ENCODE measurements around the gene LPP. TPM values are rescaled to one million over a fixed set of nuclear protein-coding genes. Genes with fewer than 3 reads are reported as not detected.

LPP gene
- total RNA-seq, 5 donors from 2014 or later (not counting 1 experiment from before 2014, with no cell fraction given), result 23.8 to 82.6 (median 39.3) TPM

DNA sequence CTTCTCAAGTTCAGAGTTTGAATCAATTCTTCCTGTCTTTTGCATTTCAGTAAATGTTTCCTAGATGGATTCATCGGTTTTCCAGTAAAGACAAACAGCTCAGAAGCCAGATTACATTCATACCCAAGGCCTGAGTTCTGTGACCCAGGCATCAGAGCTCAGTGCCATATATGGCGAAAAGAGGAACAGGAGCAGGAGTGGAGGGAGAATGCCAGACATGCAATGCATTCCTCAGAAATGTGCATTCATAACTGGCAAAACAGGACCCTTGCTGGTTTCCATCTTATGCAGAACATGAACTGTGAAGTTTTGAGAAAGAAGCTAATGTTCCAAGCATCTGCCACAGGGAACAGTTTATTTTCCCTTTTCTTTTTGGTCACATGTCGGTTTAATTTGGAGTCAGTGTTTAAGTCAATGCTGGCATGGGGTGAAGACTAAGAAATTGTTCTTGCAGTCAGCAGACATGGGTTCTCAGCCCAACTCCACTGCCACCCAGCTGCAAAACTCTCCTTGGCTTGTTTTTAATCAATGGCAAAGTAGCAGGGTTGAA is 116.5 kb downstream of the LPP start:
- CTCF ChIA-PET, result interaction anchor here in 1 of 2 donors (0.7 kb wide), 1 partner anchor 17 kb away, joined by 5 read pairs; no protein-coding TSS in a partner anchor

DNA sequence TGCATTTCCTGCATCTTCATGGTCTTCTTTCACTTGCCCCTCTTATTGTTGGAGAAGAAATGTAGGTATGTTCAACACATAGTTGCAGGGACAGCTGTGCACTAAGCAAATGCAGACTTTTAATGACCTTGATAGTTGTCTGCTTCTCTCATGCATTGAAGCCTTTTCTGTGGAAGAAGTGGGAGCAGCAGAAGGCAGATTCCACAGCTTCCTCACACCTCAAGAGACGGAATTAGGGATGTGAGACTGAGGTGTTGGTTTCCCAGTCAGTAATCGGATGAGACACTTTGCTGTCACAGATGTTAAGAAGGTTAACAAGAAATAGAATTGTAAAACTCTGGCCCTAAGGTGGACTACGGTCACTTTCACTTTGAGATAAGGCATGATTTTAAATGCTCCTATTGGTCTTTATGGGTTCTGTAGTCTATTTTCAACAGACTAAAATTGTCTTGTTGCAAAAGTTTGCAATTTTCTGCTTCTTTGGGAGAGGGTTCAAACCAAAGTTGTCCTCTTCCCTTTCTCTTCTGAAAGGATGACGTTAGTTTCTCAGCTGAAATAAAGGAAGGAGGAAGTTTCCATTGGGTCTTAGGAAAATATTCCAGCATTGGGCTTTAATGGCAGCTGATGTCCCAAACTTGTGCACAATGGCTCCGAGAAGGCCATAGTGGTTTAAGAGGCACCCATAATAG is 117.4 kb downstream of the LPP start:
- DNase-seq, result no peak
- Histone ChIP-seq H3K27ac (ENCODE audit: low read length) (no peak overlapping the region), H3K9me3 (no peaks in the 10 kb centered on the region), H3K4me1 (ENCODE audit: control insufficient read depth in 1 of 2, extremely low read depth in 1 of 2, insufficient read depth in 2 of 2, low read length in 2 of 2) (no peaks in the 10 kb centered on the region), H3K36me3 (ENCODE audit: control insufficient read depth in 2 of 2, extremely low read depth in 1 of 2, insufficient read depth in 1 of 2, low read length in 1 of 2) (no peaks in the 10 kb centered on the region), H3K27me3 (replicated peaks in 1 of 2; ENCODE audit: control insufficient read depth in 2 of 2, extremely low read depth in 1 of 2, insufficient read depth in 2 of 2, low read length in 1 of 2) (no peaks in the 10 kb centered on the region), H3K4me3 (ENCODE audit: control insufficient read depth in 1 of 2, extremely low read depth in 1 of 2, low read length in 1 of 2) (no peak overlapping the region)
- H3K4me1 Mint-ChIP-seq, result peaks cover 15 to 21% (median 15%) of the 10 kb centered on the region in 3 donors
- ChIA-PET POLR2A (no interaction called here), CTCF (no interaction called here)
- no peaks in the 10 kb centered on the region for H3K9me3 Mint-ChIP-seq
- H3K27me3 Mint-ChIP-seq, result no peaks in the 10 kb centered on the region
- no peak overlapping the region for H3K4me3 Mint-ChIP-seq
- H3K36me3 Mint-ChIP-seq, result peaks cover 31% of the 10 kb centered on the region
- H3K27ac Mint-ChIP-seq, result no peak overlapping the region
- 100% methylated on average over 2 of the region's 5 CpGs for WGBS (ENCODE audit: insufficient coverage)
- no peak for ATAC-seq (replicated peaks in 1 of 4)

More for the DNA sequence above, 116.5 kb downstream of the LPP start:
- Mint-ChIP-seq H3K27ac (no peak overlapping the region), H3K4me1 (peaks cover 15 to 18% (median 15%) of the 10 kb centered on the region in 3 donors), H3K4me3 (no peak overlapping the region), H3K36me3 (peaks cover 26% of the 10 kb centered on the region), H3K27me3 (no peaks in the 10 kb centered on the region), H3K9me3 (no peaks in the 10 kb centered on the region)
- Histone ChIP-seq H3K27me3 (replicated peaks in 1 of 2; ENCODE audit: control insufficient read depth in 2 of 2, extremely low read depth in 1 of 2, insufficient read depth in 2 of 2, low read length in 1 of 2) (no peaks in the 10 kb centered on the region), H3K27ac (ENCODE audit: low read length) (no peak overlapping the region), H3K9me3 (no peaks in the 10 kb centered on the region), H3K4me1 (ENCODE audit: control insufficient read depth in 1 of 2, extremely low read depth in 1 of 2, insufficient read depth in 2 of 2, low read length in 2 of 2) (no peaks in the 10 kb centered on the region), H3K36me3 (ENCODE audit: control insufficient read depth in 2 of 2, extremely low read depth in 1 of 2, insufficient read depth in 1 of 2, low read length in 1 of 2) (no peaks in the 10 kb centered on the region), H3K4me3 (ENCODE audit: control insufficient read depth in 1 of 2, extremely low read depth in 1 of 2, low read length in 1 of 2) (no peak overlapping the region)
- no peak for DNase-seq
- 80% methylated on average over 1 of the region's 3 CpGs for WGBS (ENCODE audit: insufficient coverage)
- ATAC-seq (replicated peaks in 1 of 4), result no peak
- POLR2A ChIA-PET, result interaction anchor here in 1 of 2 donors (0.8 kb wide), 1 partner anchor 525 kb away, joined by 4 read pairs; the partner anchor contains the start of gene BCL6

DNA sequence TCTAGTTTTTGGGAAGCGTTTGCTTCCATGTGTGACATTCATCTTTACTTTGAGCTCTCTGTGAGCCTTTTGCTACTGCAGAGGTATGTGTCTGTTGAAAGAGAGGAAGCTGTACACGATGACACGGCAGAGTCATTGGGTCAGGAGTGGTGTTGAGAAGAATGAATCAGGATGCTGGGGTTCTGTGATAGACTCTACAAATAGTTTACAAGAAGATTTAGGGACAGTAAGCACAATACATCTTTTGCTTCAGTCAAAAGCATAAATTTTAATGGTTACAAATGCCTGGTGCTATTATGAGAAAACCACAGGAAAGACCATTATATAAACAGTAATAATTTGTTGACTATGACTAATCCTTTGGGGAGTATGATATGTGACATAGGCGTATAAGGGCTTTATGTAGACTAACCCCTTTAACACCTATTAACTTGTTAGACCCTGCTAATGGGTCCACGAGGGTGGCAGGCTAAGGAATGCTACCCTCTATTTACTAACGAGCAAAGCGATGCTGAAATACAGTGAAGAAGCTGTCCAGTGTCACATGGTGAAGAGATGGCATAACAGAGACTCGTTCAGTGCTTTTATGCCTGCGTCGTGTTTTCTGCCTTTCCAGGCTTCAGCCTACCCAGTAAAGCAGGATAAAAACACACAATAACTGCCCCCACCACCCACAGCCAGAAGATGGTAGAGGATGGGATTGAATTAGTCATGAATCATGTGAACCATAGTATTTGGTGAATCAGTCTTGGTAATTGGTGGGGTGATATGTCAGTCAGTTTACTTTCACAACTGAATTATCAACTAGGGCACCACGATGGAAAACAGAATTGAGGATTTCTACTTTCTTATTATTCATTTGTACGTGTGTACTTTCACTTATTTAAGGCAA is 118.8 kb downstream of the LPP start:
- ChIA-PET CTCF (interaction anchor here in 1 of 2 donors (0.6 kb wide), 1 partner anchor 504 kb away, joined by 3 read pairs; no protein-coding TSS in a partner anchor), POLR2A (no interaction called here)
- Histone ChIP-seq H3K36me3 (ENCODE audit: control insufficient read depth in 2 of 2, extremely low read depth in 1 of 2, insufficient read depth in 1 of 2, low read length in 1 of 2) (no peaks in the 10 kb centered on the region), H3K4me3 (ENCODE audit: control insufficient read depth in 1 of 2, extremely low read depth in 1 of 2, low read length in 1 of 2) (no peak overlapping the region), H3K27me3 (replicated peaks in 1 of 2; ENCODE audit: control insufficient read depth in 2 of 2, extremely low read depth in 1 of 2, insufficient read depth in 2 of 2, low read length in 1 of 2) (no peaks in the 10 kb centered on the region), H3K27ac (ENCODE audit: low read length) (no peak overlapping the region), H3K9me3 (no peaks in the 10 kb centered on the region), H3K4me1 (ENCODE audit: control insufficient read depth in 1 of 2, extremely low read depth in 1 of 2, insufficient read depth in 2 of 2, low read length in 2 of 2) (no peaks in the 10 kb centered on the region)
- Mint-ChIP-seq H3K4me3 (no peak overlapping the region), H3K27ac (no peak overlapping the region), H3K36me3 (peaks cover 34% of the 10 kb centered on the region), H3K9me3 (no peaks in the 10 kb centered on the region), H3K4me1 (peaks cover 15 to 17% (median 15%) of the 10 kb centered on the region in 3 donors), H3K27me3 (no peaks in the 10 kb centered on the region)
- DNase-seq (no peak), ATAC-seq (replicated peaks in 1 of 4) (no peak)
- WGBS (ENCODE audit: insufficient coverage), result 87% methylated on average over 3 of the region's 12 CpGs

DNA sequence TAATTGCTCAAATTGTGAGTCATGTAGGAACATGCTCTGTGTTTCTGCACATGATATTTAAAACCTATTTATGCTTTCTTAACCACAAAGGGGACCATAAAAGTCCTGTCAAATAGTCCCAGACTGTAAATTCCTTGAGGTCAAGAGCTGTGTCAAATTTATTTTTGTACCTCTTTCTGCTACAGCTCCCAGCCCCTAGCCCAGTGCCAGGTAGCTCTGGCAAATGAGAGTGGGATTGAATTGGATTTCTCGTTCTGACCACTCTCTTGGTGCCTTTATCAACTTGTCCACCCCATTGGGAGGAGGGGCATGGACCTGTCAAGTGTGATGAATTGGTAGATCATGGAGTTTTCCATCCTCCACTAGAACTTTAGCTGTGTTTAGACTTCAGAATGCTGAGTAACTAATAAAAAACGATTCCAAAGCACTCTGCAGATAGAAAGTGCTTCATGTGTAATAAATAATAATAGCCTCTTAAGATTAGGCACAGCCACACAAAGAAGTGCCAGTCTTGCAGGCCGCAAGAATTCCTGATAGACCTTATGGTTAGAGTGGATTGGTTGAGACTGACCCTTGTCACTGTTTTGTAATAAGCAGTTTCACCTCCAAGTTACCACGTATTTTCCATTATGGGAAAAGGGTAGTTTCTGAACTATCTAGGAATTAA is 120.4 kb downstream of the LPP start:
- CTCF ChIA-PET, result interaction anchor here in 1 of 2 donors (0.6 kb wide), 1 partner anchor 145 kb away, joined by 5 read pairs; no protein-coding TSS in a partner anchor
- POLR2A ChIA-PET, result interaction anchor here in 1 of 2 donors (0.6 kb wide), 1 partner anchor 143 kb away, joined by 3 read pairs; no protein-coding TSS in a partner anchor

DNA sequence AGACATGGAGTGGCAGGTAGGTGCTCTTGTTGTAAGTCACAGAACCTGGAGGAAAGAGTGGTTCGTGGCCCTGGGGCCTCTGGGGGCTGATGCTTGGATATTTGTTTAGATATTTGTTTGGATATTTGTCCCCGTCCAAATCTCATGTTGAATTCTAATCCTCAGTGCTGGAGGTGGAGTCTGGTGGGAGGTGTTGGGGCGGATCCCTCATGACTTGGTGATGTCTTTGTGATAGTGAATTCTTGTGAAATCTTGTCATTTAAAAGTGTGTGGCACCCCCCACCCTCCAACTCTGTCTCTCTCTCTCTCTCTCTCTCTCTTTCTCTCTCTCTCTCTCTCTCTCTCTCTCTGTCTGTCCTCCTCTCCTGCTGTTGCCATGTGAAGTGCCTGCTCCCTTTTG is 122.4 kb downstream of the LPP start:
- 73% methylated on average over 2 of the region's 3 CpGs for WGBS (ENCODE audit: insufficient coverage)

More for the DNA sequence above, 120.4 kb downstream of the LPP start:
- Mint-ChIP-seq H3K4me3 (no peak overlapping the region), H3K4me1 (peaks cover 15% of the 10 kb centered on the region in 3 donors), H3K27me3 (no peaks in the 10 kb centered on the region), H3K36me3 (peaks cover 42% of the 10 kb centered on the region), H3K9me3 (no peaks in the 10 kb centered on the region), H3K27ac (no peak overlapping the region)
- Histone ChIP-seq H3K4me3 (ENCODE audit: control insufficient read depth in 1 of 2, extremely low read depth in 1 of 2, low read length in 1 of 2) (no peak overlapping the region), H3K4me1 (ENCODE audit: control insufficient read depth in 1 of 2, extremely low read depth in 1 of 2, insufficient read depth in 2 of 2, low read length in 2 of 2) (no peaks in the 10 kb centered on the region), H3K27me3 (replicated peaks in 1 of 2; ENCODE audit: control insufficient read depth in 2 of 2, extremely low read depth in 1 of 2, insufficient read depth in 2 of 2, low read length in 1 of 2) (no peaks in the 10 kb centered on the region), H3K9me3 (no peaks in the 10 kb centered on the region), H3K36me3 (ENCODE audit: control insufficient read depth in 2 of 2, extremely low read depth in 1 of 2, insufficient read depth in 1 of 2, low read length in 1 of 2) (no peaks in the 10 kb centered on the region), H3K27ac (ENCODE audit: low read length) (no peak overlapping the region)
- 100% methylated on average over 1 of the region's 4 CpGs for WGBS (ENCODE audit: insufficient coverage)
- DNase-seq (no peak), ATAC-seq (replicated peaks in 1 of 4) (no peak)

More for the DNA sequence above, 122.4 kb downstream of the LPP start:
- Mint-ChIP-seq H3K4me3 (no peak overlapping the region), H3K27ac (no peak overlapping the region), H3K27me3 (no peaks in the 10 kb centered on the region), H3K9me3 (no peaks in the 10 kb centered on the region), H3K4me1 (peaks cover 0 to 13% (median 5%) of the 10 kb centered on the region in 3 donors), H3K36me3 (peaks cover 32% of the 10 kb centered on the region)
- ChIA-PET CTCF (no interaction called here), POLR2A (no interaction called here)
- Histone ChIP-seq H3K4me3 (ENCODE audit: control insufficient read depth in 1 of 2, extremely low read depth in 1 of 2, low read length in 1 of 2) (no peak overlapping the region), H3K4me1 (ENCODE audit: control insufficient read depth in 1 of 2, extremely low read depth in 1 of 2, insufficient read depth in 2 of 2, low read length in 2 of 2) (no peaks in the 10 kb centered on the region), H3K27me3 (replicated peaks in 1 of 2; ENCODE audit: control insufficient read depth in 2 of 2, extremely low read depth in 1 of 2, insufficient read depth in 2 of 2, low read length in 1 of 2) (no peaks in the 10 kb centered on the region), H3K27ac (ENCODE audit: low read length) (no peak overlapping the region), H3K9me3 (no peaks in the 10 kb centered on the region), H3K36me3 (ENCODE audit: control insufficient read depth in 2 of 2, extremely low read depth in 1 of 2, insufficient read depth in 1 of 2, low read length in 1 of 2) (no peaks in the 10 kb centered on the region)
- DNase-seq (no peak), ATAC-seq (replicated peaks in 1 of 4) (no peak)

All from T-cell (primary cell).